ENCODE measurements around the gene UST.
"Not testable (repeated sequence)": the region's sequence is repeated elsewhere in the genome, so short reads cannot be mapped to it uniquely, and the experiment has no call there.

The UST gene

DNA sequence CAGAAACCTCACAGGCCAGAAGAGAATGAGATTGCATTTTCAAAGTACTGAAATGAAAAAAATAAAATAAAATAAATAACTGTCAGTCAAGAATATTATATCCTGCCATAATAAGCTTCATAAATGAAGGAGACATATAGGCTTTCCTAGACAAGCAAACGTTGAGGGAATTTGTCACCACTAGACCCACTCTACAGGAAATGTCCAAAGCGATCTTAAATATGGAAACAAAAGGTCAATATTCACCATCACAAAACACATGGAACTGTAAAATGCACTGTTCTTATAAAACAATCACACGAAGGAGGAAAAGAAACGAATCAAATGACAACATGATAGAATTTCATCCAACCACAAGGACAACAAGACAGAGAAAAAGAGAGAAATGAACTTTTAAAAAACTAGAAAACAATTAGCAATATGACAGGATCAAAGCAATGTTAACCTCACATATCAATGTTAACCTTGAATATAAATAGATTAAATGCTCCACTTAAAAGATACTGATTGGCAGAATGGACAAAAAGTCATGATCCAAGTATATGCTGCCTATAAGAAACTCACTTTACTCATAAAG lies 352.0 kb downstream of the UST start:
- DNase-seq, result no peak

DNA sequence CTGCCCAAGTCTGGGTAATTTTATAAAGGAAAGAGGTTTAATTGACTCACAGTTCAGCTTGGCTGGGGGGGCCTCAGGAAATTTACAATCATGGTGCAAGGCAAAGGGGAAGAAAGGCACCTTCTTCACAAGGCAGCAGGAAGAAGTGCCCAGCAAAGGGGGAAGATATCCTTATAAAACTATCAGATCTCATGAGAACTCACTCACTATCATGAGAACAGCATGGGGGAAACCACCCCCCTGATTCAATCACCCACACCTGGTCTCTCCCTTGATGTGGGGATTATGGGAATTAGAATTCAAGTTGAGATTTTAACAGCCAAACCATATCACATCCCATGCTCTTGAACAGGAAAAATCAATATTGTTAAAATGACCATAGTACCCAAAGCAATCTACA lies 355.5 kb downstream of the UST start:
- DNase-seq, result no peak

DNA sequence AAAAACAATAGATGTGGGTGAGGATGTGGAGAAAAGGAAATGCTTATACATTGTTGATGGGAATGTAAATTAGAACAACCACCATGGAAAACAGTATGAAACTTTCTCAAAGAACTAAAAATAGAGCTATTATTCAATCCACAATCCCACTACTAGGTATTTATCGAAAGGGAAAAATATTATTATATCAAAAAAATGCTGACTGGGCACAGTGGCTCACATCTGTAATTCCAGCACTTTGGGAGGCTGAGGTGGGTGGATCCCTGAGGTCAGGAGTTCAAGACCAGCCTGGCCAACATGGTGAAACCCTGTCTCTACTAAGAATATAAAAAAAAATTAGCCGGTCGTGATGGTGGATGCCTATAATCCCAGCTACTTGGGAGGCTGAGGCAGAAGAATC lies 357.1 kb downstream of the UST start:
- DNase-seq, result not testable (repeated sequence)

DNA sequence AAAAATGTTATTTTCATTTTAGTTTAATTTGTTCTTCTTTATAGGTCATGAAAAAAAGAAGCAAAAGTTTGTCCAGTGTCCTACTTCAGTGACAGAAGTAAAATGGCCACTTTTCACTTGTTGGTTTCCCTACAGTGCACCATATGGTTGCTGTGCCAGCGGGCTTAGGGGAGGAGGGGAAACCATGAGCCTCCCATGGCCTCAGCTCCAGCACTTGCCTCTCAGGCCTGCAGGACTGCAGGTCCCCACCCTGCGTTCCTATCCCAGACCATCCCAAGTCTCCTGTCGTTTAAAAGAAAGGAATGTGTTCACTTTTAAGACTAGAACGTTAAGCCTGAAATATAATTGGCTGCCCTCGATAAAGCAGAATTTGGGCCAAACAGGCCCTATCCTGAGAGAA lies 360.7 kb downstream of the UST start:
- DNase-seq, result no peak

DNA sequence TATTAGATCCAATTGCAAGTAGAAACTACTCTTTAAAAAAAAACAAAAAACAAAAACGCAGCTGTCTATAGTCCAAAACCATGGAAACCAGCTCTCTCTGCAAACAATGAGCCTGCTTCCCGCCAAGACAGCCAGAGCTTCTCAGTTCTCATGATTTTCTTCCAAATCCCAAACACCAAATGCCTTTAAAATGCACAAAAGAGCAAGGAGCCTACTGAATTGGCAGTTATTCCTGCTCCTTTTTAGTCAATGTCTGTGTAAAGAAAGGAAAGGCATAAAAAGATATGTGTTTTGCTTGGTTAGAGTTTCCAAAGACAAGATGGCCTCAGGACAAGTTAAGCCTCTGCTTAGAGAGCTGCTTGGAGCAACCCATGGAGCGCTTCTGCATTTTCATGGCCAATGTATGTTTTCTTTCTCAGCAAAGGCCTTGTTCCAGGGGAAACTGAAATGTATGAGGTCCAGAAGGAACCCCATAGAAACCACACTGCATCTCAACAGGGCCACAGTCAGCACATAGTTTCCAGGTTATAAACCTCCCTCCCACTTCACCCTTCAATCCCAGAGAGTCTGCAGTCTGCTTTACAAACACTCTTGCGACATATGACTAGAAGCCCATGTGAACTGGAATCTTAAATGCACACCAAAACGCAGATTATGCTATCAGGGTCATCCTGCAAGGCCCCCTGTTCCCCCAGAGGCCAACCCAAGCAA lies 361.4 kb downstream of the UST start:
- DNase-seq, result no peak

DNA sequence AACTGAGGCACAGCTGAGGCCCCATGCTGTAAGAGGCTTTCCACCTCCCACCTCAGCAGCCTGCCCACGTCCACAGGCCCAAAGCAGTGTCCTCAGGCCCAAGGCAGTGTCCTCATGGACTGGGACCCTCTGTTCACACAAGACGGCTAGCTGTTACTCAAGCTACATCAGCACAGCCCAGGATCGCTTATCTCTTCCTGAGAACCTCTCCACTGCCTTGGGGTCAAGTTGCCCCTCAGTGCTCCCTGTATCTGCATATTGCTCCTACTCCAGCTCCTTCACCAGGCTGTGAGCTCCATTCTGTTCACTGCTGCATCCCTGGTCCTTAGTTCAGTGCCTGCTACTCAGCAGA lies 361.9 kb downstream of the UST start:
- no peak for DNase-seq

DNA sequence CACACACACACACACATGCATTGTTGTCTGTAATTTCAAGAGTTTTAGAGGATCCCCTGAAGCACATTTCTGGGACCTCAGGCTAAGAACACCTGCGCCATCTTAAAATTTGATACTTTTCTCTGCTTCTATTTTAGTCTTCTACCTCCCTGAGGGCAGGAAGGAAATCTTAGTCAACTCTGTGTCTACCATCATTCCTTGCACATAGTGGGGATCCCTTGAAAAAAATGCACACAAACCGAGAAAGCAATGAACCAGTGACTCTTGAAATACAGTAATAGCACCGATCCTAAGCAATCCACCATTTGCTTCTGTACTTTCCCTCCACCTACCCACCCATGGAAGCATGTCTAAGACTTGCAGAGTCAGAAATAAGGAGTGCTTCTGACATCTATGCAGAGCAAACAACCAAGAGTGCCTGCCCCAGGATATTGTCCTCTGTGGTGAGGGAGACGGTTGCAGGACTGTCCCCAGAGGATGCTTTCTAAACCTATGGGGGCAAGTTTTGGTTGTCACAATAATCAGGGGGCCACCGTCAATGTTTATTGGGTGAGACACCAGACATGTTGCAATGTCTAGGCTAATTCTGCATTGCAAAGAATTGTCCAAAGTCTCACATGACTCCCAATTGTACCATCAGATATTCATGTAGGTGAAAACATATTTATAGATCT lies 362.7 kb downstream of the UST start:
- DNase-seq, result no peak

DNA sequence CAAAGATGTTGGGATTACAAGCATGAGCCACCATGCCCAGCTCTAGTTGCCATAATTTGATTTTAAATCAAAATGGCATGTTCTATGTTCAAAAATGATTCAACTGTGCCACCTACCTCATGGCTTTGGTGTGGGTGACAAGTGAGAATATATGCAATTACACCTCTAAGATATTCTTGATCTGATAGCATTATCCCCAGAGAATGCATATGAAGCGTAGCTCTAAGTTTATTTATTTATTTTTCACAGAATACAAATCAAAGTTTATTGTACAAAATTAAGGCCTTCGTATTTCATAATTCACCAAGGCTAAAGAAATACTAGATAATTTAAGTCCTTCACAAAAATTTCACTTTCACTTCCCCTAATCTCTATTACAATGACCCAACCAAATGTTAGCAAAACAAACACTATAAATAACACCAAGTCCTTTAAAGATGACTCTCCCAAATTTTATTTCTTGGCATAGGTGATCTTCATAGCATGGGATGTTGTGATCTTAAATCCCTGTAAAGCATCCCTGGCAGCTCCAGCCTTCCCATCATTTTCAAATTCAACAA lies 364.8 kb downstream of the UST start:
- DNase-seq, result no peak

DNA sequence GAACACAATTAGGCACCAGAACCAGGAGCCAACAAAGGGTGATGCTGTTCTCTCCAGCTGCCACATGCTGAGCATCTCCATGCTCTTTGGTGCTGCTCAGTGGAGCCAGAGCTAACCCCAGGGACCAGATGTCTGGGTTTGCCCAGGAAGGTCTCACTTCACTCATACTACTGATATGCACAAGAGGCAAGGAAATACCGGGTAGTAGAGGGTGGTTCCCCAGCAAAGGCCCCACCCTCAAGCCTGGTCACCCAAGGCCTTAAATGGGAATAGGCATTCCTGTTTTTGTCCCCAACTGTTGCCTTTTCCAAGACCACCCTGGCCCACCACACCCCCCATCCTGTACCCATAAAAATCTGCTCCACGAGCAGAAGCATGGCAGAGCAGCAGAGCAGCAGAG lies 366.1 kb downstream of the UST start:
- no peak for DNase-seq

DNA sequence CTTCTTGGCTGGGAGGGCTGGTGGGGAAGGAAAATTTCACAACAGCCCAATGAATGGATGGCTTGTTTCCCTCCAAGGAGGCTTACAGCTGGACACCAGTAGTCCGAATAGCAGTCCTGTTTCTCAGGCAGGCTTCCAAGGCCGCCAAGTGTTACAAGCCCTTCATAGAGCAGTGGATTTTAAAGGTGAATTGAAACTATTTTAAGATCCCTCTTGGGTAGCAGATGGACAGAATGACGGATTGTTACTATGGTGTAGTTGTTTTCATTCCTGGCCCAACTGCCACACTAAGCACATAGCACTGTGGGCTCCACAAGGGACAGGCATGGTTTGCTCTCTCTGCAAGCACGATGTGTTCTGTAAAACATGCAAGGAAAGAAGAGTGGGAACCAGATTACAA lies 367.3 kb downstream of the UST start:
- DNase-seq, result no peak

DNA sequence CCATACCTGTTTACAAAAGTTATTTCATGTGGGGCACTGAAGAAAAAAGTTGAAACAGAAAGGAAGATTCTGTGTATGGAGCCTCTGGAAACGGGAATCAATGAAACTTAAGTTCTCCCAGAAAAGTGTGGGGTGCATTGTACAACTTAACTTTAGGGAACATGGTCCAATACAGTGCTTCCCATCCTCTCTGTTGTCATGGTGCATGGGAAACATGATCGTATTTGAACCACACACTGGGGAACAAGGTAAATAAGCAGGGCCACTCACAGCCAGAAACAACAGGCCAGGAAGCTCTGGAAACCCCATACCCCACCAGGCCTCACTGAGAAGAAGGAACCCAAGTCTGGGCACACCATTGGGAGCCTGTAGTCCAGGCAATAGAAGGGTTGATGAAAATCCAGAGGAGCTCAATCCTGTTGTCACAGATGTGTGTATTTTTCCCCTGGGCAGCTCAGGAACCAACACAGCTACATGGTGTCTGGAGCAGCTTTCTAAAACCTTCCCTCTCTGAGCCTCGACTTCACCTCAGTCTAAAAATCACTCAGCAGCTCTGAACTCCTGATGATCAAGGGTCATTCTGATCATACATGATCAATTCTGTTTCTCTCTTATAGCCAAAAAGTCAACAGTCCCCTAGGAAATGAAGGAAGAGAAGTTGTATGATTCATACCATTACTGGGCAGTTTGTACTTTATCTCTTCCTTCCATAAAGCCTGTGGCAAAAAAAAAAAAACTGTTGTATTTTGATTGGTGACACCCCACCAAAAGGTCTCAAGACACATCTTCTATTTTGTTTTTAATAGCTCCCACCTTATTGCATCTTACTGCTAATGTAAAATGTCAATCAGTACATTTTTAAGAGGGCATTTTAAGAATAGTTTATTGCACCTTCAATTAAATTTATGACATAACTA lies 372.2 kb downstream of the UST start:
- DNase-seq, result no peak

DNA sequence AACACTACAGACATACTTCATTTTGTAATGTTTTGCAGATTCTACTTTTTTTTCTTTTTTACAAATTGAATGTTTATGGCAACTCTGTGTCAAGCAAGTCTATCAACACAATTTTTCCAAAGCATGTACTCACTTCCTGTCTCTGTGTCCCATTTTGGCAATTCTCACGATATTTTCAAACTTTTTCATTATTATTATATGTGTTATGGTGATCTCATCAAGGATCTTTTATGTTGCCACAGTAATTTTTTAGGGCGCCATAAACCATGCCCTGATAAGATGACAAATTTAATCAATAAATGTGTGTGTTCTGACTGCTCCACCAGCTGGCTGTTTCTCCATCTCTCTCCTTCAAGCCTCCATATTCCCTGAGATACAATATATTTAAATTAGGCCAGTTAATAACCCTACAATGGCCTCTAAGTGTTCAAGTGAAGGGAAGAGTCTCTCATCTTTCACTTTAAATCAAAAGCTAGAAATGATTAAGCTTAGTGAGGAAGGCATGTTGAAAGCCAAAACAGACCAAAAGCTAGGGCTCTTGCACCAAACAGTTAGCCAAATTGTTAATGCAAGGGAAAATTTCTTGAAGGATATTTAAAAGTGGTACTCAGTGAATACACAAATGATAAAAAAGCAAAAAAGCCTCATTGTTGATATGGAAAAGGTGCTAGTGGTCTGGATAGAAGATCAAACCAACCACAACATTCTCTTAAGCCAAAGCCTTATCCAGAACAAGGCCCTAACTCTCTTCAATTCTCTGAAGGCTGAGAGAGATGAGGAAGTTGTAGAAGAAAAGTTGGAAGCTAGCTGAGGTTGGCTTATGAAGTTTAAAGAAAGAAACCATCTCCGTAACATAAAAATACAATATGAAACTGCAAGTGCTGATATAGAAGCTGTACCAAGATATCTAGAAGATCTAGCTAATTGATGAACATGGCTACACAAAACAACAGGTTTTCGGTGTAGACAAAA lies 376.3 kb downstream of the UST start:
- no peak for DNase-seq

DNA sequence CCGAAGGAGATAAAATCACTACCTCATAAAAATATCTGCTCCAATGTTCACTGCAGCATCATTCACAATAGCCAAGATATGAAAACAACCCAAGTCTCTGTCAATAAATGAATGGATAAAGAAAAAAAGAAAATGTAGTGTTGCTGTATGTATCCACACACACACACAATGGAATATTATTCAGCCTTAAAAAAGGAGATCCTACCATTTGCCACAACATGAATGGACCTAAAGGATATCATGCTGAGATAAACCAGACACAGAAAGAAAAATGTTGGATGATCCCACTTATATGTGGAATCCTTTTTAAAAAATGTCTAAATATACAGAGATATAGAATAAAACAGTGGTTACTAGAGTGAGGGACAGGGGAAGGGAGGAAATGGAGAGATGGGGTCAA lies 378.5 kb downstream of the UST start:
- no peak for DNase-seq
